Stimulated activated CD8-positive, alpha-beta memory T cell treated with anti-CD3 and anti-CD28 coated beads, Interleukin-4, amount 100 ng/mL, for 4 hours (primary cell): ENCODE data around the gene CCND1.

Experiments used
- DNase-seq, 2 donors: peaks; one replicate each; pipeline ENCODE4 v3.0.0-alpha.2; 2020; ENCODE audit warnings: low read depth in 2 of 2, low spot score in 1 of 2

CCND1 gene

DNA sequence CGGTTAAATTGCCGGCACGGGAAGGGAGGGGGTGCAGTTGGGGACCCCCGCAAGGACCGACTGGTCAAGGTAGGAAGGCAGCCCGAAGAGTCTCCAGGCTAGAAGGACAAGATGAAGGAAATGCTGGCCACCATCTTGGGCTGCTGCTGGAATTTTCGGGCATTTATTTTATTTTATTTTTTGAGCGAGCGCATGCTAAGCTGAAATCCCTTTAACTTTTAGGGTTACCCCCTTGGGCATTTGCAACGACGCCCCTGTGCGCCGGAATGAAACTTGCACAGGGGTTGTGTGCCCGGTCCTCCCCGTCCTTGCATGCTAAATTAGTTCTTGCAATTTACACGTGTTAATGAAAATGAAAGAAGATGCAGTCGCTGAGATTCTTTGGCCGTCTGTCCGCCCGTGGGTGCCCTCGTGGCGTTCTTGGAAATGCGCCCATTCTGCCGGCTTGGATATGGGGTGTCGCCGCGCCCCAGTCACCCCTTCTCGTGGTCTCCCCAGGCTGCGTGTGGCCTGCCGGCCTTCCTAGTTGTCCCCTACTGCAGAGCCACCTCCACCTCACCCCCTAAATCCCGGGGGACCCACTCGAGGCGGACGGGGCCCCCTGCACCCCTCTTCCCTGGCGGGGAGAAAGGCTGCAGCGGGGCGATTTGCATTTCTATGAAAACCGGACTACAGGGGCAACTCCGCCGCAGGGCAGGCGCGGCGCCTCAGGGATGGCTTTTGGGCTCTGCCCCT is 529 bp upstream of the CCND1 start:
- no peak for DNase-seq

DNA sequence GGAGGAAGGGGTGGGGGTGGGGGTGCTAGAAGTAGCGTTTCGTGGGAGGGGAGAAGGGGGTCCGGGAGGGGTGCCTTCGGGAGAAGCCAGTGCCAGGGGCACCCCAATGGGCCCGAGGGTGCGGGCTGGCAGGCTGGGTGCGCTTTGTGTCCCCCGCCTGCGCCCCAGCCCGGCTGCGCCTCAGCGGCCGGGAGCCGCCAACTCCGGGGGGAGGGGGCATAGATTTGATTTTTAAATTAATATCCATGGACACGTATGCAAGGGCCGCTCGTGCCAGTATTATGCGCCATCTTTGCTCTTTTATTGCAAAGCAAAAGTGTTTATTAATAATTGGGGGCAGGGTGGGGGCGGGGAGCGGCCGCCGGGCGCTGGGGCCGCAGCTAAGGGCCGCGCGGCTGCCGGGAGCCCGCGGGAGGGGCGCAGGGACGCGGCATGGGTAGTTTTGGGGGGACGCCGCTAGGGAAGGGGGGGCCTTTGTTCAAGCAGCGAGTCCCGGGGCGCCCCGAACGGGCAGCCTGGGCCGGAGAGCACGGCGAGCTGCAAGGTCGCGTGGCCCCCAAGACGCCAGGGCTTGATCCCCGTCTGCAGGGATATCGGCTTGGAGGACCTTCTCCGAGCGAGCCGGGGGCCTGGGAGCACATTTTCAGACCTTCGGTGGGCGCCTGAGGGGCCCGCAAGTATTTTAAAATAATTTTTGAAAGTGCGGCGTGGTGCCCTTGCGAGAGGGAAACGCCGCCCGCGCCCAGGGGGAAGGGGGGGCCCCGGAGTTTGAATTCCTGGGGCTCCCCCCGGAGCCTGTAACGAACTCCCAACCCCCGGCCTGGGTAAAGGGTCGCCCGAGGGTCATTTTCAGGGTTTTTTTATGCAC is 959 bp downstream of the CCND1 start:
- no peak for DNase-seq

DNA sequence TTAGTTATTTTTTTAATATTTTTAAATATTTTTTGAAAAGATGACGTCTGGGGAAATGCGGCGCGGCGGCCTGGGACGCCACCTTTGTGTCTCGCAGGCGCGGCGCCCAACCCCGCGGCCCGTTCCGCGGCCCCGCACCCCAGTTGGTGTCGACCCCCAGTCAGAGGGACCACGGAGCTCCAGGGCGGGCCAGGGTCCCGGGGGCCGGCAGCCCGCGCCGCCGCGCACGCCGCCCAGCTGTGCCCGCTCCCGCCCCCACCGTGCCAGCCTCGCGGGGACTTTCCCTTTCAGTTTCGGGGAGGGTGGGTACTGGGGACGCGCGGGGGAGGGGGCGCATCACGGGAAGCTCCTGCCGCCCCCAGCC is 1.6 kb downstream of the CCND1 start:
- peak; percentile 38 to 44 for DNase-seq

DNA sequence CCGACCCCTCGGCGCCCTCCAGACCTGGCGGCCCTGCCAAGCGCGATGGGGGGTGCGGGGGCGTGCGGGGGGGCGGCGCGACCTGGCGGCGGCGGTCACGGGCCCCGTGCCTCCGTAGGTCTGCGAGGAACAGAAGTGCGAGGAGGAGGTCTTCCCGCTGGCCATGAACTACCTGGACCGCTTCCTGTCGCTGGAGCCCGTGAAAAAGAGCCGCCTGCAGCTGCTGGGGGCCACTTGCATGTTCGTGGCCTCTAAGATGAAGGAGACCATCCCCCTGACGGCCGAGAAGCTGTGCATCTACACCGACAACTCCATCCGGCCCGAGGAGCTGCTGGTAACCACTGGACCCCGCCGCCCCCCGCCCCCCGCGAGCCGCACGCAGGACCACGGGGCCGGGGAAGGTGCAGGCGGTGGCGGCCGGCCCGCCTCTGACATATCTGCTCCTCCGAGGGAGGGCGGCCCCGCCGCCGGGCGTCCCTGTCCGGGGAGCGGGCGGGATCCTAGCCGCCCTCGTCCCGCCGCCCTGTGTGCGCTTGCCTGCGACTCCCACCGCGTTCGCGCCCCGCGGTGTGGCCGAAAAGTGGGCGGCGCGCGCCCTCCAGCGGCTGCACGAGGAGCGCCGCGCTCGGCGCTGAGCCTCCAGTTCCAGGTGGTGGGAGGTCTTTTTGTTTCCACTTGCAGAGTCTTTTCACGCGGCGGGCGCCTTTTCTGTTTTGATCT is 2.1 kb downstream of the CCND1 start:
- peak; percentile 43 to 47 for DNase-seq

DNA sequence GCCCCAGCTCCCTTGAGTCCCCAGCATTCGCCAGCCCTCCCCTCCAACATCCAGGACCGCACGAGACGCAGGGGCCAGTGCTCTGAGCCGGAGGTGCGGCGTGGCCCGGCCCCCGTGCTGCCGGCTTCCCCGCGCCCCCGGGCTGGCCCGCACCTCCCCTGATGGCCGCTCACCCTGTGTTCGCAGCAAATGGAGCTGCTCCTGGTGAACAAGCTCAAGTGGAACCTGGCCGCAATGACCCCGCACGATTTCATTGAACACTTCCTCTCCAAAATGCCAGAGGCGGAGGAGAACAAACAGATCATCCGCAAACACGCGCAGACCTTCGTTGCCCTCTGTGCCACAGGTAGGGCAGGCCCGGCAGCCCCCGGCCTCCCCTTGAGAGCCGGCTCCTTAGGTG is 2.7 kb downstream of the CCND1 start:
- no peak for DNase-seq

DNA sequence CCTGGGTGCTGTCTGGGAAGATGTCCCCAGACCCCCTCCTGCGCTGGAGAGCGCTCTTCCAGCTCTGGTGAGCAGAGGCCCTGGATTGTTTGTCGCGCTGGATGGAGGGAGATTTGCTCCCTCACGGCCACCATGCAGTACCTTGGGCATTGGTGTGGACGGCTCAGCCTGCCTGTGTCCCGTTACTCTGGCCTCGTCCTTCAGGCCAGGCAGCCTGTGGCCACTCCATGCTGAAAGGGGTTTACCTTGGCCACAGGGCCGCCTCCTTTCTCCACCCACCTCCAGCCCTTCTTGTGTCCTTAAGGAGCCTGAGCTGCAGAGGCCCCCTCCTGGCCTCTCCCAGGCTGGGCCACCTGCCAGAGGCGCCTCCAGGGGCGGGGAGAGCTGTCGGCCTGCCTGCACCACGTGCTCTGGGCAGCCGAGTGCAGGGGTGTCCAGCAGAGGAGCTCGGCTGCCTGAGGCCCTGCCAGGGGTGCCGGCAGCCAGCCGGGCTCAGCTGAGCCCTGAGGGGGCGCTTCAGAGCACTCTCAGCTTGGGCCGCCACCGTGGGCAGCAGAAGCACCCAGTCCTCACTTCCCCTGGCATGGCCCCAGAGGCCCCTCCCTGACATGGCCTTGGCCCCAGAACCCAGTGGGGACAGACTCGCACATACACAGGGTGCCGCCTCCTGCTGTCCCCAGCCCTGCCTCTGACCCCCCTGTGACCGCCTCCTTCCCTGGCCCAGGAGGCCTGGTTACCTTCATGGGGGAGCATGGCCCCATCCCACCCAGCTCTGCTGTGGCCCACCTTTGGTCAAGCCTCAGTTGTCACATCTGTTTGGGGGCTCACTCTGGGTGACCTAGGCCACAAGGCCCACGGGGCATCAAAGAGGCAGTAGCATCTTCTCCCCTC is 3.4 kb downstream of the CCND1 start:
- no peak for DNase-seq

DNA sequence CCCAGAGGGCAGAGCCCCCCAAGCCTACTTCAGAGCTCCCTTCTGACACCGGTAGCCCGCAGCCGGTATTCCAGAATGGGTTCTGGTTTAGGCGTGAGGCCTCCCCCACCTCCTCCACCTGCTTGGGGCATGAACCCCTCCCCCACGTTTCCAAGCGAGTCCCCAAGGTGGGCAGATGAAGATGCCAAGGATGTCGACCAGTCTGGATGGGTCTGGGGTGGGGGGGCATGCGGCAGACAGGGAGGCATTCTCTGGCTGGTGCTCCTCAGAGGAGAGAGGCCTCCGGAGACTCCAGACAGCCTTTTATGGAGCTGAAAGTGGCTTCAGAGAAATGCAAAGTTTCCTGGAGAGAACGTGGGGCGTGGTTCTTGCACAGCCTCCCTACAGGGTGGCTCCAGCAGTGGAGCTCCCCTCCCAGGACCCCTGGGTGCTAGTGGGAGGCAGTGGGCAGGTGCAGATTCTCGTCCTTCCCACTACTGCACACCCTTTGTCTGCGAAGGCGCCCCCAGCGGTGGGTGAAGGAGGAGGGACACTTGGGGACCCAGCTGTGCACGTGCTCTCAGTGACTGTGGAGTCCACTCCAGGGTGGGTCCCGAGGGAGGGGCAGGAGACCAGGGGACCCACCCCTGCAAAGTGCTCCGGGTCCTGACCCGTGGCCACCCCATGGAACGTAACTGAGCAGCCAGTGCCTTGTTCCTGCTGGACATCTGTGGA is 4.2 kb downstream of the CCND1 start:
- no peak for DNase-seq

DNA sequence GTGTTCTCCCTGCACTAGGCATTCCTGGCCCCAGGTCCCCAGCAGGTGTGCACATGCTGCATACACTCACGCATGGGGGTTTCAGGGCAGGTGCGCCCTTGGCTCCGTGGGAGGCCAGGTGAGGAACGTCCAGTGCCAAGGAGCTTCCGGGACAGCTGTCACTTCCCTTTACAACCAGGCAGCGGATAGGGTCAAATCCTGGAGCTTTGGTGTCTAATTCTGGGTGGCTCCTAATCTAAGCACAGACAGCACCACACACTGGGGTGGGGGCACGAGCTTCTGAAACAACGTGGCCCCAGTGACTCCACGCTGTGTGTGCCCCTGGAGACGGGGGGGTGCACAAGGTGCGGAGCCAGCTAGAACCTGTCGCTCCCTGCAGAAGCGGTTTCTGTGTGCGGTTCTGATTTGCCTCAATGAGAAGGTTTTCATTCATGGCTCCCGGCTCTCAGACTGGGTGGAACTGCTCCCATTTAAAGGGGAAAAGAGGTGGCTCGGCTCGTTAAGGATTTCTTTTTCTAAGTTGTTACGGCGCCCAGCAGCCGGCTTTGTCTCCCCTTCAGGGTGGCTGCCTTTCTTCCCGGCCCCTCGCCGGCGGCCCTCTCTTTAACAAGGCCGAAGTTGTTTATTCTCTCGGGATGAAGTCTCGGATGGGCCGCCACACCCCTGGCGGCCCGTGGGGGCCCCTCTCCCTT is 5.0 kb downstream of the CCND1 start:
- DNase-seq = no peak

DNA sequence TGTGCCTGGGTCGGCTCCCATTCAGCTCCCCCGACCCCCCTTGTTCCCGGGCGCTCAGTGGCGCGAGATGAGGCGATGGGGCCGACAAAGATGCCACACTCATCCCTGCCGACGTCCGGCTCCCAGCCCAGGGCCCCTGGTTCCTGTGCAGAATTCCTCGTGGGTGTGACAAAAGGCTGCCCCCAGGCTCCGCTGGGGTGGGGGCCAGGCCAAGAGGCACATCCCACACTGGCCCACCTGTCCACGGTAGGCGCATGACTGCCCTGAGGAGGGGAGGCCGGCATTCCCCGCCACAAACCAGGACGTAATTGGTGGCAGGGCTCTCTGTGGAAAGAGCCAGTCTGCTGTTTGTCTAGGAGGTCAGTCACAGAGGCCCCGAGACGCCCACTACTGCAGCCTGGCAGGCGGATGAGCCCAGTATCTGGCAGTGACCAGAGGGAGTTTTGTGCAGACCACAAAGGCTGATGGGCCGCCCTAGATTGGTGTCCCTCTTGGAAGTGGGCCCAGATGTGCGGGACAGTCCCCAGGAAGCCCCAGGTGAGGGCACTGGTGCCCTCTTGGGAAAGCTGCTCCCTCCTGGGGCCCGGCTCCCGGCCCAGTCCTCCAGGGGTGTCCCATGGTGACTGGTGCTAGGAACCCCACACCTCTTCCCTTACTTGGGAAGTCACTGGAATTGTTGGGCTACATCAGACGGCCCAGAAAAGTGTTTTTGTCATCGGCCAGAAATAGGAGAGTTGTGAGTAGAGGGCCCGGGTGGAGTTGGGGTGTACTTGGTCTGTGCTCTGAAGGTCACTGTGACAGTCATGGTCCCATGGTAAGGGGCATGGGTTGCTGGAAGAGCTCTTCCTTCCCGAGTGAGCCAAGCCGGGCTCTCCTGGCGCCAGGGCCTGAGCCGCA is 5.8 kb downstream of the CCND1 start:
- no peak for DNase-seq

DNA sequence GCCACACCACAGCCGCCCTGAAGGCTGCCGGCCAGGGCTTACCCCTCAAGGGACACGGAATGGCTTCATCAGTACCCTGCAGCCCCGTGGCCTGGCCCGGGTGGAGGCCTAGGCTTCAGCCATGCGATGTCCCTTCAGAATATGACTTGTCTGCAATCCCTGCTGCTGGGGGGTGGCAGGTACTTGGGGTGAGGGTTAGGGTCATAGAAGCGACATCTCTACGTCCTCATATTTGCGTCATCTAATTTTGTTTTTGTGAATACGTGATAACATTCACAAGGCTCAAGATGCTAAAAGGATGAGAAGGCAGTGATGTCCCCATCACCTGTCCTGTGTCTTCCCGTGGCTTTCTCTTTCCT is 6.4 kb downstream of the CCND1 start:
- no peak for DNase-seq

DNA sequence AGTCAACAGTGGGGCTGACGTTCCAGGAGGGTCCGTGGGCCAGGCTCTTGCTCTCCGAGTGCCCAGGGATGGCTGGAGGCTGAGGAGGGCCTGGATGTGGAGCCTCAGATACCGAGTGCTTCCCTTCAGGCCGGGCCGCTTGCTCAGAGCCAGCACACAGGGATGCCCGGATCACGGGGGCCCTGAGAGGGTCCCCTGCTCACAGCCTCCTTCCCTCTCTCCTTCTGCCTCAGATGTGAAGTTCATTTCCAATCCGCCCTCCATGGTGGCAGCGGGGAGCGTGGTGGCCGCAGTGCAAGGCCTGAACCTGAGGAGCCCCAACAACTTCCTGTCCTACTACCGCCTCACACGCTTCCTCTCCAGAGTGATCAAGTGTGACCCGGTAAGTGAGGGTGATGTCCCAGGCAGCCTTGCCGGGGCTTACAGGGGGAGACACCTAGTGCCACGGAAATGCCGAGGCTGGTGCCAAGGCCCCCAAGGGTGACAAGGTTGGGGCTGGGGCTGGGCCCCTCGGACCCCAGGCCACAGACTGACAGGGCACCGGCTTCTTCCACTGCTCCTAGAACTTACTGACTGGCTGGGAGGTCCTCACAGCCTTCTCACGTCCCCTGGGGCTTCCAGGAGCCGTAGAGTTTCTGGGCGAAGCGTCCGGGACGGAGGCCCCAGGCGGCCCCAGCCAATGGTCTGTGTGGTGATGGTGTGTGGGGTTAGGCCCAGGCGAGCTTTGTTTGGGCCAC is 7.0 kb downstream of the CCND1 start:
- no peak for DNase-seq

DNA sequence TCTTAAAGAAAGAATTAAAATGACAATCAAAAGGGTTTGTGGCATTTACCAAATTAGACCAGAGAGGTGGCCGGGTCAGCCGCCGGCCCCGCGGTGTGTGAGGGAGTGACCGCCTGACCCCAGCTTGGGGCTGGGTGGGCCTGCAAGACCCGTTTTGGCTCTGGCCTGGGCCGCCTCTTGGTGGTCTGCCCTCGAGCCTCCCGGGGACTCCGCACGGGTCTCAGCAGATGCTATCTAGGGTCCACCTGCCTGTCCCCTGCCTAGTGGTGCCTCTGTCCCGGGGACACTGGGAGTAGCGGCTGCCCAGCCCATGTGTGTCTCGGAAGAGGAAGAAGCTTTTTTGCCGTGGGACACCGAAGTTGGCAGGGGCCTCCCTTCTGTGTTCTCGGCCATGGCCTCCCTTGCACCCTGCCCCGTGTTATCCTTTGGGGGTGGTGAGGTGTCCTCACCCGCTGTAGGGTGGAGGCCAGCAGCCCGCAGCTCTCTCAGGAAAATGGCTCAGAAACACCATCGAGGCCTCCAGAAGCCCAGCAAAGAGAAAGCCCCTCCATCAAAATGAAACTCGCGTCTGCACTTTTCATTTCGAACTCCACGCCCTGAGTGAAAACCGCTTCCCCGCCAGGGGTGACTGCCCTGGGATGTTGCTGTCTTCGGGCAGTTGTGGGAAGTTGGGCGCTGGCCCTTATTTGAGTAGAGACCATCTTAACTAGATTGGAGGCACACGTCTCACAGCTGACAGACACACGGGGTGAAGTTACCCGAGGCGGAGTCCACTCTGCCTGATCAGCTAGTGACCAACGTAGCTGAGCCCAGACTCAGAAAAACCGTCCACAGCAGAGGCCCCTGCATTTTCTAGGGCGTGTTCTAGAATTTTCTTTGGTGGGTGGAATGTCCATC is 8.0 kb downstream of the CCND1 start:
- no peak for DNase-seq

DNA sequence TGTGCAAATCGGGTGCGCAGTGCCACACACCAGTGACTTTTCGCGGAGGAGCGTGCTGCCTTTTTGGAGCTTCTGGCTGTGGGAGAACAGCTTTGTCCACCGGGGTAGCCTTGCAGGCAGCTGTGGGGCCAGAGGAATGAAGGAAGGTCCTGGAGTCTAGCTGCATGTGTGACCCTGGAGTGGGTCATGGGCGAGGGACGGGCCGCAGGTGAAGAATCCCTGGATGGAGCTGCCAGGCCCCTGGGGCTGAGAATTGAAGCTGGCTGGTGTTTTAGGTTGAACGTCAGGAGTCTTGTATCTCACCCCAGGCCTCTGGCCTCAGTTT is 8.6 kb downstream of the CCND1 start:
- no peak for DNase-seq

DNA sequence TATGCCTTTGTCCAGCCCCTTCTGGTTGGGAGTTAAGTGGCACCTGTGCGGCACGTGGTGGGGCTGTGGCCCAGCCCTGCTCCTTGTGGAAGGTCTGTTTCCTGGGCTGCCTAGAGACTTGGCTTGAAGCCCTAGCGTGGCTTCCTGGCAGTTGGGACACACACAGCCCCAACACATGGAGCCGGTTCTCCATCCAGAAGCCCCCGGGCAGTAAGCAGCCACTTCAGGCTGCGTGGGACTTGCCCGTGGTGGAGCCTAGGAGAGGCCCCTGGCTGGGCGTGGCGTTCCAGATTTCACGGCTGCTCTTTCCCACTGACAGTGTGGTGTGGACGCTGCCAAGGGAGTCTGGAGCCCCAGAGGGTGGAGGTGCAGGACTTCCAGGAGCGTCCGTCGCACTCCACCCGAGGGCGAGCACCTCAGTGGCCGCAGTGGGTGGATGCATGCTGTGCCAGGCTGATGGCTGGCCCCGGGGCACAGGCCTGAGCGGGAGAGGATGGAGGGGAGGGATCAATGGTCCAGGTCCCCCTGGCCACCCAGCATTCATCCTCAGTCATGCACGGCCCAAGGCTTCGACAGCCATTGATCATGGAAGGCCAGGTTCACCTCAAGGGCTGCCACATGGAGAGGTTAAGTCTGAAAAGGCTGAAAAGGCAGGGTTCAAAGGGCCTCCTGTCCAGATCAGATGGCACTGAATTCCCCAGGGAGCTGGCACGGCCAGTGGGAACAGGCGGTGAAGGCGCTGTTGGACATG is 9.3 kb downstream of the CCND1 start:
- no peak for DNase-seq

DNA sequence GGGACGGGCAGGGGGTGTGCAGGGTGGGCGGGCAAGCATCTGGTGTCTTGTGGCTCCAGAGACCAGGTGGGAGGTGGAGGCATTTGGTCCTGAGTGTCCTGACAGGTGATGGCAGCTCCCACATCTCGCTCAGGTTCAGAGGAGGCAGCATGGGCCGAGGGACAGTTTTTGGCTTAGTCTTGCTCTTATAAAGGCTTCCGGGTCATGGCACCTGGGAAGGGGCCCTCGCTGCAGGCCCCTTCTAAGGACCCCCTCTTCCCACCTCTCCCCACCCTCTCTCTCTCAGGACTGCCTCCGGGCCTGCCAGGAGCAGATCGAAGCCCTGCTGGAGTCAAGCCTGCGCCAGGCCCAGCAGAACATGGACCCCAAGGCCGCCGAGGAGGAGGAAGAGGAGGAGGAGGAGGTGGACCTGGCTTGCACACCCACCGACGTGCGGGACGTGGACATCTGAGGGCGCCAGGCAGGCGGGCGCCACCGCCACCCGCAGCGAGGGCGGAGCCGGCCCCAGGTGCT is 9.9 kb downstream of the CCND1 start:
- DNase-seq = no peak

DNA sequence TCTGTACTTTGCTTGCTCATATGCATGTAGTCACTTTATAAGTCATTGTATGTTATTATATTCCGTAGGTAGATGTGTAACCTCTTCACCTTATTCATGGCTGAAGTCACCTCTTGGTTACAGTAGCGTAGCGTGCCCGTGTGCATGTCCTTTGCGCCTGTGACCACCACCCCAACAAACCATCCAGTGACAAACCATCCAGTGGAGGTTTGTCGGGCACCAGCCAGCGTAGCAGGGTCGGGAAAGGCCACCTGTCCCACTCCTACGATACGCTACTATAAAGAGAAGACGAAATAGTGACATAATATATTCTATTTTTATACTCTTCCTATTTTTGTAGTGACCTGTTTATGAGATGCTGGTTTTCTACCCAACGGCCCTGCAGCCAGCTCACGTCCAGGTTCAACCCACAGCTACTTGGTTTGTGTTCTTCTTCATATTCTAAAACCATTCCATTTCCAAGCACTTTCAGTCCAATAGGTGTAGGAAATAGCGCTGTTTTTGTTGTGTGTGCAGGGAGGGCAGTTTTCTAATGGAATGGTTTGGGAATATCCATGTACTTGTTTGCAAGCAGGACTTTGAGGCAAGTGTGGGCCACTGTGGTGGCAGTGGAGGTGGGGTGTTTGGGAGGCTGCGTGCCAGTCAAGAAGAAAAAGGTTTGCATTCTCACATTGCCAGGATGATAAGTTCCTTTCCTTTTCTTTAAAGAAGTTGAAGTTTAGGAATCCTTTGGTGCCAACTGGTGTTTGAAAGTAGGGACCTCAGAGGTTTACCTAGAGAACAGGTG is 11.1 kb downstream of the CCND1 start:
- no peak for DNase-seq
